Endothelial cell of umbilical vein (primary cell): Measurements from ENCODE around the gene SPIRE1. TPM values are rescaled to one million over a fixed set of nuclear protein-coding genes. Genes with fewer than 3 reads are reported as not detected.

Source experiments
- BruUV-seq: library from RNA; stranded (reverse); fragments of 400-500 nt; replicated peaks from 2 replicates; lab custom pipeline; 2021; lab: Mats Ljungman, UMichigan
- CTCF ChIA-PET: fragments of 300-600, 350-600 bp; sonication (Branson Sonifier 250); formaldehyde crosslinking; loops from one replicate; lab custom pipeline; 2021; ENCODE audit warnings: antibody characterized with exemption, inconsistent platforms; lab: Charles Lee
- POLR2A ChIA-PET: fragments of 300-600, 350-600 bp; sonication (Branson Sonifier 250); formaldehyde crosslinking; loops from one replicate; lab custom pipeline; 2021; ENCODE audit warnings: antibody characterized with exemption, inconsistent platforms; lab: Charles Lee
- DNase-seq: peaks from one replicate; pipeline ENCODE4 v3.0.0-alpha.2; 2011; ENCODE audit warnings: low read depth, low spot score
- FAIRE-seq: peaks from 2 replicates; lab custom pipeline; 2011; peaks lifted over from hg19 to GRCh38; lab: Jason Lieb, UNC
- H2AFZ ChIP-seq: 2 replicates; pipeline ENCODE4 v1.6.0; 2012; ENCODE audit warnings: low read depth, low read length, control low read depth, inconsistent platforms
- H3K27ac ChIP-seq: 2 replicates; pipeline ENCODE4 v1.5.1; 2011; ENCODE audit warnings: low read depth, mild to moderate bottlenecking, control low read depth, low read length, moderate library complexity; ENCODE audit not compliant: insufficient read depth
- H3K27me3 ChIP-seq, 2 experiments: 2 replicates each; pipeline versions ENCODE4 v1.6.0 to v1.6.1; 2011; ENCODE audit warnings: low read length in 2 of 2, mixed read lengths in 1 of 2; ENCODE audit not compliant: control insufficient read depth in 2 of 2, insufficient read depth in 2 of 2
- H3K36me3 ChIP-seq, 2 experiments: 2 replicates in 1 of 2; 3 replicates in 1 of 2; pipeline ENCODE4 v1.5.1; 2011; ENCODE audit warnings: low read length in 2 of 2, mild to moderate bottlenecking in 1 of 2, moderate library complexity in 1 of 2; ENCODE audit not compliant: control insufficient read depth in 2 of 2, insufficient read depth in 2 of 2; ENCODE audit errors: extremely low read depth in 1 of 2
- H3K4me1 ChIP-seq: 3 replicates; pipeline ENCODE4 v1.5.1; 2011; ENCODE audit warnings: mild to moderate bottlenecking, low read length; ENCODE audit not compliant: control insufficient read depth, insufficient read depth; ENCODE audit errors: extremely low read depth
- H3K4me2 ChIP-seq: 2 replicates; pipeline ENCODE4 v1.6.1; 2011; ENCODE audit warnings: low read length, control low read depth, mixed read lengths; ENCODE audit not compliant: insufficient read depth
- H3K4me3 ChIP-seq, 3 experiments: fragments of 200-600 bp in 1 of 3; sonication (generic), shearing (Covaris generic) in 1 of 3; replicated peaks in 1 of 3; 2 replicates each; pipeline ENCODE4 v1.5.1; 2011 to 2016; ENCODE audit warnings: control low read depth in 3 of 3, low read length in 3 of 3, mild to moderate bottlenecking in 2 of 3, inconsistent platforms in 1 of 3, low read depth in 1 of 3, moderate library complexity in 1 of 3; ENCODE audit not compliant: insufficient read depth in 1 of 3
- H3K79me2 ChIP-seq: 2 replicates; pipeline ENCODE4 v1.6.0; 2012; ENCODE audit warnings: low read length, inconsistent platforms; ENCODE audit not compliant: control insufficient read depth, insufficient read depth
- H3K9ac ChIP-seq: replicated peaks from 2 replicates; pipeline ENCODE3; 2011; ENCODE audit warnings: low read length, control low read depth; ENCODE audit not compliant: insufficient read depth; ENCODE audit errors: extremely low read depth
- H3K9me1 ChIP-seq: replicated peaks from 3 replicates; pipeline ENCODE4 v1.6.0; 2011; ENCODE audit warnings: mild to moderate bottlenecking, low read length; ENCODE audit not compliant: control insufficient read depth, insufficient read depth; ENCODE audit errors: extremely low read depth
- H3K9me3 ChIP-seq: replicated peaks from 2 replicates; pipeline ENCODE4 v1.5.1; 2012; ENCODE audit warnings: low read length, inconsistent platforms; ENCODE audit not compliant: control insufficient read depth, insufficient read depth
- H4K20me1 ChIP-seq: replicated peaks from 2 replicates; pipeline ENCODE3; 2011; ENCODE audit warnings: mild to moderate bottlenecking, low read length; ENCODE audit not compliant: control insufficient read depth, insufficient read depth; ENCODE audit errors: extremely low read depth
- EZH2 ChIP-seq: IDR thresholded peaks from 2 replicates; pipeline ENCODE4 v1.6.1; 2012; ENCODE audit warnings: borderline replicate concordance, low read depth, mild to moderate bottlenecking, moderate library complexity, low read length, inconsistent platforms; ENCODE audit not compliant: severe bottlenecking
- FOS ChIP-seq: IDR thresholded peaks from 2 replicates; pipeline ENCODE4 v1.6.1; 2011; ENCODE audit warnings: mild to moderate bottlenecking, low read length, moderate library complexity, borderline replicate concordance; ENCODE audit not compliant: insufficient read depth
- GATA2 ChIP-seq: IDR thresholded peaks from 2 replicates; pipeline ENCODE4 v1.7.0; 2011; ENCODE audit warnings: low read depth, mild to moderate bottlenecking, moderate library complexity, mixed read lengths, low read length; ENCODE audit not compliant: insufficient read length, insufficient read depth
- JUN ChIP-seq: IDR thresholded peaks from 2 replicates; pipeline ENCODE4 v1.6.1; 2011; ENCODE audit warnings: borderline replicate concordance, low read depth; ENCODE audit not compliant: insufficient read length, insufficient read depth
- MYC ChIP-seq: IDR thresholded peaks from one replicate; pipeline ENCODE4 v1.6.1; 2011; ENCODE audit warnings: mild to moderate bottlenecking, low read depth, low read length
- POLR2A ChIP-seq: IDR thresholded peaks from 2 replicates; pipeline ENCODE4 v1.6.1; 2012; ENCODE audit warnings: low read depth, mild to moderate bottlenecking, control low read depth, low read length
- POLR2AphosphoS5 ChIP-seq: IDR thresholded peaks from 2 replicates; pipeline ENCODE4 v1.6.1; 2012; ENCODE audit warnings: low read depth, mild to moderate bottlenecking, control low read depth, low read length, moderate library complexity; ENCODE audit not compliant: insufficient read depth
- dilution Hi-C: fragments of 300-500 bp; cut with MboI; formaldehyde crosslinking; loops from one replicate; pipeline ENCODE4 v1.15.0; 2019; ENCODE audit warnings: low sequenced_read_pairs; ENCODE audit not compliant: extremely low pct_ligation_motif_present
- intact Hi-C: fragments of 100-400 bp; cut with micrococcal nuclease; formaldehyde crosslinking; loops from one replicate; pipeline ENCODE4 v1.10.0; 2022
- polyA plus RNA-seq, 4 experiments: library from polyadenylated mRNA; depleted of rRNA in 3 of 4; stranded (reverse) in 3 of 4; unstranded in 1 of 4; fragments of >200 nt; gene quantifications; 2 replicates each; pipeline versions ENCODE4 v1.2.1 to v1.2.3, GENCODE V29; 2011 to 2012; ENCODE audit warnings: missing spikeins in 1 of 4
- total RNA-seq: library from RNA; stranded (reverse); gene quantifications from 2 replicates; pipeline ENCODE4 v1.2.3, GENCODE V29; 2021
- TF ChIP-seq, protein P1 (sequence below): IDR thresholded peaks from 2 replicates; pipeline ENCODE4 v1.6.1; 2011; ENCODE audit not compliant: insufficient read depth, insufficient read length
- TF ChIP-seq, protein P2 (sequence below), 2 donors: IDR thresholded peaks; 1 replicate in 1 of 2; 2 replicates in 1 of 2; pipeline ENCODE4 v1.5.1; 2011; ENCODE audit warnings: low read length in 2 of 2, mild to moderate bottlenecking in 2 of 2, moderate library complexity in 2 of 2, control low read depth in 1 of 2, inconsistent platforms in 1 of 2, low read depth in 1 of 2; ENCODE audit not compliant: insufficient read depth in 1 of 2; ENCODE audit errors: extremely low read depth in 1 of 2

Gene SPIRE1
- total and polyA plus RNA-seq, 2 donors (not counting 3 experiments of a cell fraction or from before 2014, with no cell fraction given) = 13.1 to 44.0 TPM

DNA sequence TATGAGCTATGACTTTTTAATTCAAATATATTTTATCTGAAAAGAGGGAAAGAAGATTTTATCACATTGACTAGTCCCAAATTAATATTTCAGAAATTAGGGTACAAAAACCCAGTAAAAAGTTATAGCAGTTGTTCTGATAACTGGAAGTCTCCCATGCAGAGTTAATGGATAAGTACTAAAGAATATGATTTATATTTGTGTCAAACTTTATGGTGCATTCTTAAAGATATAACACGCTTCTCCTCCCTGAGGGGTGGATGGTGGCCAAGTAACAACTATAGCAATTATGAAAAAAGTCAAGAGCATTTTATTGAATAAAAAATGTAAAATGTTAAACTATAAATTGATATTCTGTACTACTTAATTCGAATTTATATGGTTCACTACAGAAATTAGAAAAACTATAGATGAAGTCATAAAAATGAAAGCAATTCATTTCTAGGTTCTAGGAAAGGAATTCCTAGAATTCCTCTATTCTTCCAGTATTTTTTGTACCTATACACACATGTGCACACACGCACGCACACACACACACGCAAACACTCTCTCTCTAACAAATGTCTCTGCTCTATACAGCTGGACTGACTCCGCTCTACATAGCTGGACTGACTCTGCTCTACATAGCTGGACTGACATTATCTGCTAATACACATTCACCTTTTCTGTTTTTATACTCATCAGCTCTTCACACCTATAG, 138.9 kb downstream of the SPIRE1 start:
- FAIRE-seq = no peak
- Histone ChIP-seq H2AFZ (no peak overlapping the region), H3K9ac (no peak overlapping the region), H3K9me3 (no peaks in the 10 kb centered on the region), H3K27ac (no peak overlapping the region), H3K4me1 (peaks cover 15% of the 10 kb centered on the region), H3K4me2 (no peak overlapping the region), H3K4me3 (no peak overlapping the region), H3K9me1 (no peaks in the 10 kb centered on the region), H3K79me2 (peaks cover 39% of the 10 kb centered on the region), H3K36me3 (no peaks in the 10 kb centered on the region), H4K20me1 (no peaks in the 10 kb centered on the region), H3K27me3 (no peaks in the 10 kb centered on the region)
- dilution Hi-C loops = no loop called here
- no TSS peak for BruUV-seq
- no peak for DNase-seq
- no peak for TF ChIP-seq FOS
- TF ChIP-seq, protein P1, sequence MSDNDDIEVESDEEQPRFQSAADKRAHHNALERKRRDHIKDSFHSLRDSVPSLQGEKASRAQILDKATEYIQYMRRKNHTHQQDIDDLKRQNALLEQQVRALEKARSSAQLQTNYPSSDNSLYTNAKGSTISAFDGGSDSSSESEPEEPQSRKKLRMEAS = no peak
- TF ChIP-seq EZH2 = no peak
- TF ChIP-seq, protein P2, sequence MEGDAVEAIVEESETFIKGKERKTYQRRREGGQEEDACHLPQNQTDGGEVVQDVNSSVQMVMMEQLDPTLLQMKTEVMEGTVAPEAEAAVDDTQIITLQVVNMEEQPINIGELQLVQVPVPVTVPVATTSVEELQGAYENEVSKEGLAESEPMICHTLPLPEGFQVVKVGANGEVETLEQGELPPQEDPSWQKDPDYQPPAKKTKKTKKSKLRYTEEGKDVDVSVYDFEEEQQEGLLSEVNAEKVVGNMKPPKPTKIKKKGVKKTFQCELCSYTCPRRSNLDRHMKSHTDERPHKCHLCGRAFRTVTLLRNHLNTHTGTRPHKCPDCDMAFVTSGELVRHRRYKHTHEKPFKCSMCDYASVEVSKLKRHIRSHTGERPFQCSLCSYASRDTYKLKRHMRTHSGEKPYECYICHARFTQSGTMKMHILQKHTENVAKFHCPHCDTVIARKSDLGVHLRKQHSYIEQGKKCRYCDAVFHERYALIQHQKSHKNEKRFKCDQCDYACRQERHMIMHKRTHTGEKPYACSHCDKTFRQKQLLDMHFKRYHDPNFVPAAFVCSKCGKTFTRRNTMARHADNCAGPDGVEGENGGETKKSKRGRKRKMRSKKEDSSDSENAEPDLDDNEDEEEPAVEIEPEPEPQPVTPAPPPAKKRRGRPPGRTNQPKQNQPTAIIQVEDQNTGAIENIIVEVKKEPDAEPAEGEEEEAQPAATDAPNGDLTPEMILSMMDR (IDR thresholded peaks at IDR 0.05; ENCODE audit: extremely low read depth in 1 of 2, insufficient read depth in 1 of 2, low read depth in 1 of 2, low read length in 2 of 2) = no peak
- no peak for TF ChIP-seq GATA2
- TF ChIP-seq POLR2A = no peak
- TF ChIP-seq POLR2AphosphoS5 = no peak
- TF ChIP-seq JUN = no peak
- TF ChIP-seq MYC = no peak
- CTCF ChIA-PET = no interaction called here
- intact Hi-C loops = no loop called here
- POLR2A ChIA-PET = no interaction called here
